Common myeloid progenitor, CD34-positive (primary cell): ENCODE results near the gene XYLT1.

Experiments used
- CTCF ChIA-PET: fragments of 350-600 bp; sonication (Branson Sonifier 250); formaldehyde crosslinking; loops from one replicate; lab custom pipeline; 2021; ENCODE audit warnings: antibody characterized with exemption; lab: Charles Lee
- POLR2A ChIA-PET: fragments of 350-600 bp; sonication (Branson Sonifier 250); formaldehyde crosslinking; loops from one replicate; lab custom pipeline; 2021; ENCODE audit warnings: antibody characterized with exemption; lab: Charles Lee
- DNase-seq, 3 donors: peaks; one replicate each; pipeline versions ENCODE4 v3.0.0 to v3.0.0-alpha.2; 2013
- H3K27ac ChIP-seq, 2 experiments: 1 replicate in 1 of 2; 2 replicates in 1 of 2; pipeline ENCODE4 v1.7.0; 2013; ENCODE audit warnings: inconsistent platforms in 2 of 2, low read length in 2 of 2, mild to moderate bottlenecking in 2 of 2, low read depth in 1 of 2, moderate library complexity in 1 of 2; ENCODE audit not compliant: severe bottlenecking in 2 of 2, insufficient read depth in 1 of 2, poor library complexity in 1 of 2
- H3K27me3 ChIP-seq, 5 experiments: replicated peaks in 2 of 5; 1 replicate in 3 of 5; 2 replicates in 2 of 5; pipeline versions ENCODE4 v1.6.1 to v1.7.0; 2013; ENCODE audit warnings: low read length in 4 of 5, mild to moderate bottlenecking in 2 of 5, moderate library complexity in 2 of 5, inconsistent platforms in 1 of 5; ENCODE audit not compliant: insufficient read depth in 5 of 5, control insufficient read depth in 4 of 5
- H3K36me3 ChIP-seq, 4 experiments: 1 replicate in 2 of 4; 2 replicates in 2 of 4; pipeline versions ENCODE4 v1.6.1 to v1.7.0; 2013; ENCODE audit warnings: low read length in 3 of 4, control low read depth in 1 of 4, mild to moderate bottlenecking in 1 of 4; ENCODE audit not compliant: control insufficient read depth in 4 of 4, insufficient read depth in 4 of 4
- H3K4me1 ChIP-seq, 4 experiments: 1 replicate in 3 of 4; 2 replicates in 1 of 4; pipeline versions ENCODE4 v1.6.1 to v1.7.1; 2013; ENCODE audit warnings: low read length in 3 of 4, mild to moderate bottlenecking in 3 of 4, control low read depth in 1 of 4, inconsistent platforms in 1 of 4, moderate library complexity in 1 of 4; ENCODE audit not compliant: control insufficient read depth in 4 of 4, insufficient read depth in 4 of 4; ENCODE audit errors: control extremely low read depth in 1 of 4
- H3K4me3 ChIP-seq, 7 experiments: 1 replicate in 4 of 7; 2 replicates in 3 of 7; pipeline versions ENCODE4 v1.5.1 to v1.7.0; 2013; ENCODE audit warnings: mild to moderate bottlenecking in 7 of 7, low read length in 6 of 7, moderate library complexity in 6 of 7, inconsistent platforms in 2 of 7, low read depth in 2 of 7, control low read depth in 1 of 7; ENCODE audit not compliant: insufficient read depth in 4 of 7, control insufficient read depth in 1 of 7; ENCODE audit errors: extremely low read depth in 1 of 7
- H3K9me3 ChIP-seq, 5 experiments: 1 replicate in 4 of 5; 2 replicates in 1 of 5; pipeline versions ENCODE4 v1.6.1 to v1.7.1; 2013; ENCODE audit warnings: low read length in 4 of 5, mild to moderate bottlenecking in 2 of 5, inconsistent platforms in 1 of 5, low read depth in 1 of 5, moderate library complexity in 1 of 5; ENCODE audit not compliant: control insufficient read depth in 4 of 5, insufficient read depth in 2 of 5; ENCODE audit errors: control extremely low read depth in 1 of 5
- WGBS: methylation state at CpG from one replicate; pipeline ENCODE4 v1.1.5; 2013; ENCODE audit not compliant: insufficient coverage; 5-methylcytosine and 5-hydroxymethylcytosine counted together

XYLT1 gene

DNA sequence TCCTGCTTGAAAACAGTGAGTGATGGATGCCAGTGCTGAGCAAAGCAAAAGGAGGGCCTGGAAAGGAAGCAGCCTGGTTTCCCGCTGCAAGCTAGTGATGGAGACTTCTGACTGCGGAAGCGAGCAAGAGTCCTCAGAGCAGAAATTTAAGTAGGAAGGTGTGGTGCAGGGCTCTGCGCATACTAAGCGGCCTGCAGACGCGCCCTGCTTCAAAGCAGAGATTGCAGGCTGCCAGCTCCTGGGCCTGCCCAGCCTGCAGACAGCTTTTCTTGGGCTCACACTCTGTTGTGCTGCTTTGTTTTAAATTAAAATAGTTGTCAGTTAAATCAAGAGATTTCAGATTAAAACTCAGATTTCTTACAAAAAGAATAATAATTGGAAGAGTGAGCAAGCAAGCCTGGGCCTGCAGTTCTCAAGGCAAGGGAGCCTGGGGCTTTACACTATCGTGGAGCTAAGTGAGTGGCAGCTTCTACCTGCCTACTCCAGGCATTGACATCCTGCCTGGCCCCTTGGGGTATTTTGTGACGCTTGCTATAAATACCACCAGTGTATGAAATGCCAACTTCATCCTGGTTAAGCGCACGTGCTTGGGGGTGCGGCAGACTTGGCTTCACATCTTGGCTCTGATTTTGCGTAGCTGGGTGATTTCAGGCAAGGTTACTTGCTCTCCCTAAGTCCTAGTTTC, 237.3 kb downstream of the XYLT1 start:
- DNase-seq = no peak
- H3K36me3 ChIP-seq = peaks cover 0 to 11% (median 6%) of the 10 kb centered on the region in 4 experiments
- CTCF ChIA-PET = interaction anchor here (0.9 to 1.1 kb wide), 2 partner anchors 28 to 241 kb away, joined by 3 read pairs; no protein-coding TSS in a partner anchor
- no peak overlapping the region for H3K27ac ChIP-seq
- POLR2A ChIA-PET = no interaction called here
- peaks cover 0 to 29% (median 21%) of the 10 kb centered on the region in 4 experiments for H3K4me1 ChIP-seq
- H3K4me3 ChIP-seq = no peak overlapping the region
- 95% methylated on average over 9 of the region's 13 CpGs for WGBS
- H3K27me3 ChIP-seq = no peaks in the 10 kb centered on the region
- no peaks in the 10 kb centered on the region for H3K9me3 ChIP-seq

DNA sequence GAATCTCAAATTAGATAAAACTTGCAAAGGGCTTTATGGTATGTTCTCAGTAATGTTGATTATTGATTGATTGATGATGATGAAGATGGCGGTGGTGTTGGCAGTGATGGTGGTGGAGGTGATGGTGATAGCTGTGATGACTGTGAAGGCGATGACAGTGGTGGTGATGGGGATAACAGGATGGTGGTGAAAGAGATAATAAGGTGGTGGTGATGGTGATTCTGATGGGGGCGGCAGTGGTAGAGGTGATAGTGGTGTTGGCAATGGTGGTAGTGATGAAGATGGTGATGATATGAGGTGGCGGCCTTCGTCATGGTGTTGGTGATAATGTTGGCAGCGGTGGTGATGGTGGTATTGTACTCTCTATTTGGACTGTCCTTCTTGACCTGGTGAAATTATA, 238.3 kb downstream of the XYLT1 start:
- no peak overlapping the region for H3K4me3 ChIP-seq
- no peaks in the 10 kb centered on the region for H3K27me3 ChIP-seq
- ChIA-PET CTCF (no interaction called here), POLR2A (no interaction called here)
- peaks cover 0 to 11% (median 7%) of the 10 kb centered on the region in 4 experiments for H3K36me3 ChIP-seq
- no peak overlapping the region for H3K27ac ChIP-seq
- no peaks in the 10 kb centered on the region for H3K9me3 ChIP-seq
- WGBS = 100% methylated on average over 3 of the region's 6 CpGs
- DNase-seq = no peak
- peaks cover 0 to 23% (median 16%) of the 10 kb centered on the region in 4 experiments for H3K4me1 ChIP-seq

DNA sequence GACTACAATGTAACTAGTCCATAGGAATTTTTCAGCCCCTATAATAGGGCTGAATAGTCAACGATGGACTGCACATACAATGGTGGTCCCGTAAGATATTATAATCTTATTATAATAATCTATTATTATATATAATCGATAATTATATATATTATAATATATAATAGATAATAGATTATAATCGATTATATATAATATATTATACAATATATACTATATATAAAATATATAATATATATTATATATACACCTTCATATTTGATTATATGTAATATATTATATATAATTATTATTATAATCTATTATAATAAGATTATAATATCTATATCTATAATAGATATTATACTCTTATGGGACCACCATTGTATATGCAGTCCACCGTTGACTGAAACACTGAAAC, 238.8 kb downstream of the XYLT1 start:
- no CpG with 5 or more reads among the region's 5 CpGs for WGBS
- Histone ChIP-seq H3K27ac (no peak overlapping the region), H3K9me3 (no peaks in the 10 kb centered on the region), H3K4me3 (no peak overlapping the region), H3K36me3 (peaks cover 0 to 11% (median 7%) of the 10 kb centered on the region in 4 experiments), H3K27me3 (no peaks in the 10 kb centered on the region), H3K4me1 (peaks cover 0 to 18% (median 11%) of the 10 kb centered on the region in 4 experiments)
- CTCF ChIA-PET = interaction anchor here (1.9 kb wide), 1 partner anchor 236 kb away, joined by 5 read pairs; no protein-coding TSS in a partner anchor
- DNase-seq = no peak
- POLR2A ChIA-PET = no interaction called here

DNA sequence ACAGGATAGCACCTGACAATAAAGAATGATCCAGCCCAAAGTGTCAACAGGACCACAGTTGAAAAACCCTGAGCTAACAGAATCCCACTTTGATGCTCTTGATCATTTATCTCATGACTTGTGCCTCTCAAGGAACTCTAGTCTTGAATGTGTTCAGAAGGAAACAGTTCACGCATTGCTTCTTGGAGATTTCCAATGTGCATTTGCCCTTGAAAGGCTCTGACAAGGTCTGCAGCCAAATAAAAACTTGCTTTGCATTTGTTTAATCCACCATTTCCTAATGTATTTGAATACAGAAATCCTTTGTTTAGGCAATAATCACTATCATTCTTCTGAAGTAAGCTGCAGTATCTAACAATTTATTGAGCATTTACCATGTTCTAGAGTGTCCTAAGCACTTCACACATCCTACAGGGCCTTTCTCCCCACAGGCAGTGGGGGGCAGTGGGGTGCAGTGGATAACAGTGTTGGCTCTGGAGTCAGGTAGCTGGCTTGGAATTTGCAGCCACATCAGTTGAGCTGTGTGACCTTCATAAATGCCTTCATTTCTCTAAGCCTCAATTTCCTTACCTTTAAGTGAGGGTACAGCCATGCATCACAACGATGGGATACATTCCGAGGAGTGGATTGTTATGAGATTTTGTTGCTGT, 239.7 kb downstream of the XYLT1 start:
- Histone ChIP-seq H3K4me1 (peaks cover 0 to 18% (median 12%) of the 10 kb centered on the region in 4 experiments), H3K36me3 (peaks cover 0 to 11% (median 4%) of the 10 kb centered on the region in 4 experiments), H3K27ac (no peak overlapping the region), H3K4me3 (no peak overlapping the region), H3K27me3 (no peaks in the 10 kb centered on the region), H3K9me3 (no peaks in the 10 kb centered on the region)
- CTCF ChIA-PET = interaction anchor here (1.5 to 1.9 kb wide), 2 partner anchors 11 to 237 kb away, joined by 3 to 5 read pairs; no protein-coding TSS in a partner anchor
- POLR2A ChIA-PET = no interaction called here
- no CpG with 5 or more reads among the region's 3 CpGs for WGBS
- DNase-seq = no peak

DNA sequence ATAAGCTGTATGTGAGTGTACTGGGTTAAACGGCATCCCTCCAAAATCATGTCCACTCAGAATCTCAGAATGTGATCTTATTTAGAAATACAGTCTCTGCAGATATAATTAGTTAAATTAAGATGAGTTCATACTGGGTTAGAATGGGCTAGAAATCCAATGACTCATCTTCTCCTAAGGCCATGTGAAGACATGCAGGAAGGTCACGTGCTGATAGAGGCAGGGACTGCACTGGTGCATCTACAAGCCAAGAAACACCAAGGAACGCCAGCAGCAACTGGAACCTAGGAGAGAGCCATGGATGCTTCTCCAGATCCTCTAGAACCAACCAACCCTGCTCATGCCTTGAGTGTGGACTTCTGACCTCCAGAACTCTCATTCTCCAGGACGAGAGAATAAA, 241.0 kb downstream of the XYLT1 start:
- Histone ChIP-seq H3K4me3 (no peak overlapping the region), H3K27me3 (no peaks in the 10 kb centered on the region), H3K9me3 (no peaks in the 10 kb centered on the region), H3K4me1 (peaks cover 3 to 20% (median 9%) of the 10 kb centered on the region in 4 experiments), H3K27ac (no peak overlapping the region), H3K36me3 (peaks cover 0 to 11% (median 4%) of the 10 kb centered on the region in 4 experiments)
- 100% methylated on average over 2 of the region's 4 CpGs for WGBS
- POLR2A ChIA-PET = no interaction called here
- DNase-seq = no peak
- CTCF ChIA-PET = no interaction called here

DNA sequence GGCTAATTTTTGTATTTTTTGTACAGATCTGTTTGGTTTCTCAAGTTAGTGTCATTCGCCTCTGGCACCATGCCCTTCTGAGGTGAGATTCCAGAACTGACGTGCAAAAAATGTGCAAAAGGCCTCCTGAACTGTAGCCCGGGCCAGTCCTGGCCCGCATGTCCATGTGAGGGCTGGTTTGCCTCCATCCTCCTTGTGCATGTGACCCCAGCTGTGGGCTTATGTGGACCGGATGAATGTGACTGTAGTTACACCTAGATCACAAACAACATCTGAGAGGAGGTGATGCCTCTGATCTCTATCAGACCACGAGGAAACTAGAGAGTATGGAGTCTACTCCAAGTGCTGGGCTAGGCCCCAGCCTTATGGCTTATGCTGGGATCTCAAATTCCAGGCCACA, 241.6 kb downstream of the XYLT1 start:
- Histone ChIP-seq H3K4me3 (no peak overlapping the region), H3K36me3 (peaks cover 2 to 11% (median 4%) of the 10 kb centered on the region in 4 experiments), H3K4me1 (peaks cover 3 to 26% (median 15%) of the 10 kb centered on the region in 4 experiments), H3K27ac (no peak overlapping the region), H3K9me3 (no peaks in the 10 kb centered on the region), H3K27me3 (no peaks in the 10 kb centered on the region)
- ChIA-PET CTCF (no interaction called here), POLR2A (no interaction called here)
- WGBS = 93% methylated on average over 5 of the region's 6 CpGs
- no peak for DNase-seq

DNA sequence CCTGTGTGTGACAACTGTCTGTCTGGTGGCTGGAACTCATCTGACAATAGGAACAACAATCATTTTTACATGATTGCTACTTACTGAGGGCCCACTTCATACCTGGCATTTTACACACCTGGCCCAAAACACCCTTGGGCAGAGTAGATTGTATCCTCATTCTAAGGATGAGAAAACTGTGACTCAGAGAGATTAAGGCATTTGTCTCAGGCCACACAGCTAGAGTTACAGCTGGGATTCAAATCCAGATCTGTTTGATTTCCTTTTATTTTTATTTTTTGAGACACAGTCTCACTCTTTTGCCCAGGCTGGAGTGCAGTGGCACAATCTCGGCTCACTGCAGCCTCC, 242.1 kb downstream of the XYLT1 start:
- H3K27ac ChIP-seq = no peak overlapping the region
- ChIA-PET POLR2A (no interaction called here), CTCF (interaction anchor here (0.9 kb wide), 1 partner anchor 71 kb away, joined by 3 read pairs; no protein-coding TSS in a partner anchor)

More for the DNA sequence above, 242.1 kb downstream of the XYLT1 start:
- 100% methylated on average over 1 of the region's 1 CpG for WGBS
- no peaks in the 10 kb centered on the region for H3K9me3 ChIP-seq
- no peaks in the 10 kb centered on the region for H3K27me3 ChIP-seq
- DNase-seq = no peak
- peaks cover 2 to 8% (median 4%) of the 10 kb centered on the region in 4 experiments for H3K36me3 ChIP-seq
- H3K4me3 ChIP-seq = no peak overlapping the region
- peaks cover 3 to 31% (median 20%) of the 10 kb centered on the region in 4 experiments for H3K4me1 ChIP-seq
